VCaP (cell line): ENCODE results near the gene RAD51C.
A peak's percentile ranks its signal among the peaks of the same experiment; 100 is the strongest.

ENCODE experiments used
- H3K27ac ChIP-seq: fragments of 450-650 bp; 2 replicates; pipeline ENCODE4 v1.5.1; 2017
- CTCF ChIP-seq: fragments of 450-650 bp; conservative IDR thresholded peaks from 2 replicates; pipeline ENCODE4 v1.5.1; 2017; ENCODE audit warnings: mild to moderate bottlenecking, moderate library complexity

Gene RAD51C

GRCh38 chr17:58664302-58664701, 28.1 kb upstream of the RAD51C start:
- no peak for TF ChIP-seq CTCF
- no peak overlapping the region for H3K27ac ChIP-seq

GRCh38 chr17:58665946-58666857, 26.2 kb upstream of the RAD51C start:
- TF ChIP-seq CTCF, result no peak
- H3K27ac ChIP-seq, result peak overlapping the region; percentile 89

GRCh38 chr17:58666858-58667267, 25.5 kb upstream of the RAD51C start:
- no peak for TF ChIP-seq CTCF
- peak overlapping the region; percentile 89 for H3K27ac ChIP-seq

- H3K27ac ChIP-seq, result peak overlapping the region; percentile 89
- TF ChIP-seq CTCF, result no peak
Measured at GRCh38 chr17:58667934-58668597, 24.3 kb upstream of the RAD51C start.

GRCh38 chr17:58668598-58668935, 23.8 kb upstream of the RAD51C start:
- TF ChIP-seq CTCF, result no peak
- H3K27ac ChIP-seq, result no peak overlapping the region

- no peak for TF ChIP-seq CTCF
- no peak overlapping the region for H3K27ac ChIP-seq
Measured at GRCh38 chr17:58669853-58670252, 22.5 kb upstream of the RAD51C start.

- no peak overlapping the region for H3K27ac ChIP-seq
- TF ChIP-seq CTCF, result no peak
Measured at GRCh38 chr17:58671969-58672368, 20.4 kb upstream of the RAD51C start.
